HG02885 (cell line): ENCODE data around the gene PKIB.
A peak's percentile ranks its signal among the peaks of the same experiment; 100 is the strongest.

ENCODE experiments used
- ATAC-seq: cut with Tn5 transposase; IDR thresholded peaks from one replicate; pipeline ENCODE4 v1.9.1; 2021; ENCODE audit warnings: mild to moderate bottlenecking; ENCODE audit not compliant: unreplicated experiment, poor library complexity

The PKIB gene

DNA sequence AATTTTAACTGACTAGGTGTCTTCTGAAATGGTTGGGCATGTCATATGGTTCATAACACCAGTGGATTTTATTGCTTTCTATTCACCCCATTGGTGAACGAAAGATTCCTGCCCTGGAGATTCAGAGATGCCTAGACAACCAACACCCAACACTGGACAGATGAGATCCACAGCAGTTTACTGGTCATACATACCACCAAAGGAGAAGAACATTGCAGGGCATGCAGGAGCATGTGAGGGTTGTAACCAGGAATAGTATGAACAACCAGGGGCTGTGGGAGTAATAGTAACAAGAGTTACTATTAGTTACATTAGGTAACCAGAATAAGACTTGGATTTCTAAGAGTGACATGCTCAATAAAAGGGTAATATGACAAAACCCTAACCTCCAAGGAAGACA, 91.5 kb downstream of the PKIB start:
- no peak for ATAC-seq

DNA sequence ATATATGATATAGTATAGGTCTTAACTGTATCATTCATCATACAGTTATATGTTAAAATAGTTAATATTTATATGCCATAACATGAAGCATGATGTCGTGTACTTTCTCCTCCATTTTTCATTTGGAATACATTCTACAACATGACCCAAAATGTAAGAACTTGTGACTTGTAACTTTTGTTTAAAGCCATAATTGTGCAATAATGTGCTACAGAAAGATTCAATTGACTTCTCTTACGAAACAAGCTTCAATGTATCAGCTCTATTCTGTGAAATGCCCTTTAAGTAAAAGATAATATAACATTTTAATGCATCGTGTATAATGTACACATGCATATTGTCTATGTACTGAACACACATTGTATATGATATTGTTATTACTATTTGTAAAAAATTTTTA, 92.6 kb downstream of the PKIB start:
- ATAC-seq, result no peak

DNA sequence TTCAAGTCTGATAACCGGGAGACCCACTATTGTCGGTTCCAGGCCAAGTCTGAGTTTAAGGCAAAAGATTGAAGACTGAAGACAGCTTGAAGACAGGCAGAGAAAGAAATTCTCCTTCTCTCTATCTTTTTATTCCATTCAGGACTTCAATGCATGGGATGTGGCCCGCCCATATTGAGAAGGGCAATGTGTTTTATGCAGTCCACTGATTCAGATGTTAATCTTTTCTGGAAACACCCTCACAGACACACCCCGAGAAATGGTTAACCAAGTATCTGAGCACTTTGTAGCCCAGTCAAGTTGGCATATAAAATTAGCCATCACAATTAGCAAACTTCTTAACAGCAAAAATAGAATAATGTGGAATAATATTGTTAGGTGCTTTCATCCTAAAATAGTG, 93.9 kb downstream of the PKIB start:
- no peak for ATAC-seq

DNA sequence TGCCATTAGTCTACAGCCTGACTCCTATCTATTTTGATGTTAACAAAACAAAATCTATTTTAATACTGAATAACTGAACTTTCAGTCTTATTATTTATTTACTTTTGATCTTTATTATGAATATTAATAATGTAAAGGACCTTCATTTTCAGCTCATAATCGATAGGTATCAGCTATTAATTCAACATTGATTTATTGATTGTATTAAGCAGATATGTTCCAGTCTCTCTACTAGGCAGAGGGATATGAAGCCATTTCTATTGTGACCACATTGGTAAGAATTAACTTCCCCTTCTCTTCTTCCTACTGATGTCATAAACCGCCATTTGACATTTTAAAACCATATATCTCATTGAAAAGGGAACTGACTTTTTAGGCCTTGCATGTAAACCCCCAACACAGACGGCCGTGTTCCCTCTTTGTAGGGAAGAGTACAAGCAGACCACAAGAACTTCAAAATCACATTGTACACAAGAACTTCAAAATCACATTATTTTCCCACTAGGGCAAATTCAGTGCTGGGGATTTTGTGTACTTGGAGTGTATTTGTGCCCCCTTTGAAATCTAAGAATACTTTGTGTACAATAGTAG, 99.8 kb downstream of the PKIB start:
- ATAC-seq, result peak; percentile 90

DNA sequence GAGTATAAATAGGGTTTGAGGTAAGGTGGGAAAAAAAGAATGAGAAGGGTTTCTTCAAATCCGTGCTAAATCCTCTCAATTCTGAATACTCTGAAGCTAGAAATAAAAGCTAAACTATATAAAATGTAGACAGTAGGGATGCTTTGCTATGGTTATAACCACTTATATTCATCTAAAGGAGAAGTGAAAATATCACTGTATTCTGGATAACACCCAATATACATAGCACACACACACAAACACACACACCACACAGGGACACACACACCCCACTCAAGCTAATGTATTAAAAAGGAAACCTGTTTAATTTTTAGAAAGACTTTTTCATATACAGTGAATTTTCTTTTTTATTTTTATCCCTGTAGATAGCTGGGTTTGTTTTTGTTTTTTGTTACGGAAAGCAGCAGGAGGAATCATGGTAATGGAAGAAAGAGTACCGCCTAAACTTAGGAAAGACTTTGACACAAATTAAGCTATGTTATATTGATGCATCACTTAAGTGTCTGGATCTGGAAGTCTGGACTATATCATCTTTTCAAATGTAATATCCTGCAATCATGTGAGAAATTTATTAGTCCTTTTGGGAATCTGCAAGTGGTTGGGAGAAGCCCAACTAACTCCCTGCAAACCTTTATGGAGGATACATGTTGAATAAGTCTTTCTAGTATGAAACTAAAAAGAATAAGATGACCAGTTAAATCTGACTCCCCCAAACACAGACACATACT, 100.9 kb downstream of the PKIB start:
- no peak for ATAC-seq

DNA sequence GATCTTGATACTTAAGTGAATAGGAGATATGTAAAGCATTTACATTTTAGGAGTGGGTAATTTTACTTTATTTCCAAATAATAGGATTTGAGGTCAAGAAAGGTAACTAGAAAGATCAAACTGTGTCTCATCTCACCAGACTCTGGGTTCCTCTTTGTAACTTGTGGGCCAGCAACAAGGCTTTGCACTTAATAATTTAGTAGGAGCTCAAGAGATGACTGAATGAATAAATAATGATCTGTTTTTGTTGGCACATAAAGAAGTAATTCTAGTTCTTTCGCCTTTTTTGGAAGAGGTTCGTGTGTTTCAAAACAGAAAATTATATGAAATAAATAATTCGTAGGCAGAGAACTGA, 101.9 kb downstream of the PKIB start:
- no peak for ATAC-seq

DNA sequence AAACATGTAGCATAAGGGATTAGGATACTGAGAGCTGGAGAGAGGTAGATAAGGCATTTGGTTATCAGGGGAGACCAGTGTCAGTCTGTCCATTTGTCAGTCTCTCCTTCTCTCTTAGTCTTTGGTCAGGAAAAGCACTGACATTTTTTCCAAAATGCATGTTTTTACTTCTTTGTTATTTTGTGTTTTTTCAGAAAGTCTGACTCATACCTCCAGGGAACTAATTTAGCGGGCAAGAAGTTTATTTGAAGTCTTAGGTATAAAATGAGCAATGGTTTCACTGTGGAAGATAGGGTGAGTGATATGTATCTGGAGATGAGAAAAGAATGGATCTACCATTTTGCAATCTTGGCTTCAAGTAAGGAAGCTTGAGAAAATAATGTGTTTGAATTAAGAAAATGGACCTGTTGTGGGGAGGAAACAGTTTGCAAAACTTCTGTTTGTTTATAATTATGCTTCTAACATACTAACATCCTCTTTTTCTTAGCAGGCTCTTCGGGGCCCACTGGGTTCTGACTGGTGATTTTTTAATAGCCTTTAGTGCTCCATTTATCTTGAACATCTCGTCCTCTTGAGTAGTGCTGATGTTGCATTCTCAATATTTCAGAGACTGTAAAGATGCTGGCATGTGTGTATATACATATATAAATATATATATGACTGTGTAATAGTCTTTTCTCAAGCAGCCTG, 102.4 kb downstream of the PKIB start:
- no peak for ATAC-seq

DNA sequence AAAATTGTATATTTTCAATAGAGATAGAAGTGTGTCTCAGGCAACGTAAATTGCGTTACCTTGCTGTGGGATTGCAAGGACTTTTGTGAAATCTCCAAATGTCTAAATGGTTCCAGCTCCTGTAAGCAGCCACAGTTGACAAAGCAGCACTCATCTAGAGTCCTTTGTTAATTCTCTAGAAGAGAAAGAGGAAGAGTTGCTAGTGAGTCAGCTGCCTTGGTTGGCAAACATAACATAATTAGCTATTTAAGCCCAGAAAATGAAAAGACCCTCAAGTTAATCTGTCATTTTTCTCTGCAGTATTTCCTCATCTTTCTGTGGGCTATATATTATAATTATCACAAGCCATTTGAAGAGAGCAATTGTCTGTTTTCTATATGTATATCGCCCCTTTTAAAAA, 102.9 kb downstream of the PKIB start:
- ATAC-seq, result no peak

DNA sequence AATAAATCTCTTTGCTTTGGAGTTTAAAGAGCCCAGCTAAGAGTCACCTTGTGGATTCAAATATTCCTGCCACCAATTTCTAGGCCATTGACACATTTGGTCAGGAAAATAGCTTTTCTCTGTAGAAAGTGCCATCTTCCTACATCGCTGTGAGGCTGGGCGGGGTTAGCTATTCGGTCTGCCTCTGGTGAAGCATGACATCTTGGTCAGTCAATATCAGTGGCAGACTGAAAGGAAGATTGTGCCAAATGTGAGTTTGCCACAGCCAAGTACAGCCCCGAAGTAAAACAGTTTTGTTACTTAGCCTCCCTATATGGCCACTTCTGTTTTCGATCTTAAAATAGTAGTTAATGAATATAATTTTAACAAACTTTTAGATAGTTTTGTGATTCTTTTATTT, 103.9 kb downstream of the PKIB start:
- no peak for ATAC-seq

DNA sequence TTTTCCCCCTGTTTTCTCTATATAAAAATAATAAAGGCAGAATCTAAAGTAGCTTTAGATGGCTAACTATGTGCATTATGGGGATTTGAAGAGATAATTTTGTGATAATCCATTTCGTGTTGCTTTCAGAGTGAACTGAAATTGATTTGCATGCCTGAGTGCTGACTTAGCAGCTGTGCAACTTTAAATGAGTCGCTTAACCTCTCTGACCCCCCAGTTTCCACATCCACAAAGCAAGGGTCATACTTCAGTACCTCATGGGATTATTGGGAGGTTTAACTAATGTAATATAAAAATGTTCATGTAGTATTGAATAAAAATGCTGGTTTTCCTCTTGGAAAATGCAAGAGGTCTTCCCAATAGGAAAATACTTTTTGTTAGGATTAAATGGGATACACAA, 105.5 kb downstream of the PKIB start:
- no peak for ATAC-seq

DNA sequence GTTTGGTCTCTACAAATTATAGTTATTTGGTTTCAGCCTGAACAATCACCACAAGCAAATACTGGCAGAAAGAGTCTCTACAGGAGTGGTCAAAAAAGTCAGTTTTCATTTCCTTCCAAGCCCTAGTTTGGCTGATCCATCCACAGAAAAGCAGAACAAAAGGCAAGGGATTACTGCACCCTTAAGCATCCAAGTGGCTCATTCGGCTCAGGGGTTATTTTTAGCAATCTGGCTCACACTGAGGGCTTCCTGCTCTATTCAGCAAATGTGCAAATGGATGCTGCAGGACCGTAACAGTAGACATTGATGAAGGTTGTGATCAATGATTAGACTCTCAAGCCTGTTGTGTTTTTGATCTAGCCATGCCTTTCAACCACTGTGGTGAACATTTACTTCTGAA, 107.1 kb downstream of the PKIB start:
- no peak for ATAC-seq

DNA sequence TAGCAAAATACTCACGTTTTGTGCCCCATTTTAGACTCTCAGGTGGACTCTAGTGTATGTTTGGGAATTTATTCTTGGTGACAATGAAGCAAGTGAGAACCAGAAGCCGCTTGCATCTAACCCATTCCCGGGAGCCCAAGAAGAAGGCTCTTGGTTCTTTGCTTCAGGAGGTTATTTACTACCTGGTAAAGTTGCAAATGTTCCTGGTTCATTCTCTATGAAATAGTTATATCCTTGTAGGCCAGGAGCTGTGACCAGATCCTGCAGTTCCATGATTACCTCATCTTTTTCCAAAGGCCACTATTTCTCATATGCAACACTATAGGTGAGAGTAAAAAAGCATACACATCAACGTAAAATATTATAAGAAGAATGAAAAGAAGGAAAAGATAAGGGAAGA, 108.4 kb downstream of the PKIB start:
- no peak for ATAC-seq

DNA sequence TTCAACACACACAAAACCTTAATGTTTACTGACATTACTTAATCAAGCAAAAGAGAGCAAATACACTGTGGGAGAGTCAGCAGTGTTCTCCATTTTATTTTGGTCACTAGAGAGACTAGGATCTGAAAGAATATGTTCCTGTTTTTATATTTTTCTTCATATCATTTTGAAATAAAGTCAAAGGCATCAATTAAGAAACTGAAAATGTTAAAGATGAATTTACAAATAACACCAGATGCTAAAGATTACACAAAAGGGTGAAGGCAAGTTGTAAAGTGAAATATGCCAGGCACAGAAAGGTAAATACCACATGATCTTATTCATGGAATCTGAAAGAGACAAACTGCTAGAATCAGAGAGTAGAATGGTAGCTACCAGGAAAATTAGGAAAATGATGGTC, 109.0 kb downstream of the PKIB start:
- ATAC-seq, result no peak

DNA sequence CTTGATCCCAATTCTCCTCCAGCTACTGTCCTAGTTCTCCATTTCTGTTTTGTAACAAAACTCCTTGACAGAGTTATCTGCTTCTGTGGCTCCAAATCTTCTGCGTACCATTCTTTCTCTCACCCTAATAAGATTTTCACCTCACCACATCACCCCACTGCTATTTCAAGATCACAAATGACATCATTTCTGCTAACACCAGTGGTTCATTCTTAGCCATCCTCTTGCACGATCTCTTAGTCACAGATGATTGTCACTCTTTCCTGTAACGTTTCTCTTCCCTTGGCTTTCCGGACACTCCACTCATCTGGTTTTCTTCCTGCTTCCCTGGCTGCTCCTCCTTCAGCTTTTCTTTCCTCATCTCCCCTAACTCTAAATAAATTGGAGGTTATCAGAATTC, 112.5 kb downstream of the PKIB start:
- no peak for ATAC-seq

DNA sequence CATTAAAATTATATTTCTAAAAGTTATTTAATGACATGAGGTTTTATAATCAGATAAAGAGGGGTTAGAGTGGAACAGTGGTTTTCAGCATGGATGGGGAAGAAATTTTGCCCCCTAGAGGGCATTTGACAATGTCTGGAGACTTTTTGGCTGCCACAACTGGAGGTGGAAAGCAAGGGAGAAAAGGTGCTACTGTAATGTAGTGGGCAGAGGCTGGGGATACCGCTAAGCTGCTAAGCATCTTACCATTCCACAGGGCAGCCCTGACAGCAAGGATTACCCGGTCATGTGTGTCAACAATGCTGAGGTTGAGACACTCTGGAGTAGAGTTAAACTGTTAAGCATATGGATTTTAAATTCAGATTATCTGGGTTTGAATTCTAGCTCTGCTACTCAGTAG, 116.4 kb downstream of the PKIB start:
- ATAC-seq, result peak; percentile 53

DNA sequence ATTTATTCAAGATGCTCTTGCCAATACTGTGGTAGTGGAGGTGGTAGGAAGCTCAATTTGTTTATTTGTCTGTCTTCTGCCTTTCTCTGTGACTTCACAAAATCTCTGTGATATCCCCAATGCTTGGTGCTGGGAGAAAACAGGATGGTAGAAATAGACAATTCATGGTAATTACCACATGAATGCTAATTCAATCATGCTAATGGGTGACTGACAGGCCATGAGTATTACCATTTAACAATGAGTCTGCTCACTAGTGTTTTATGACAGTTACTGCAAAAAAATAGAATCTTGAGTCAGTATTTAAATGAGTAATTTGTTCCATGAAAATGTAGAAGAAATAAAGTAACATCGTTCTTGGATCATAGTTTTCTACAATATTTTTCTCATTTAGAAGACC, 117.0 kb downstream of the PKIB start:
- no peak for ATAC-seq

DNA sequence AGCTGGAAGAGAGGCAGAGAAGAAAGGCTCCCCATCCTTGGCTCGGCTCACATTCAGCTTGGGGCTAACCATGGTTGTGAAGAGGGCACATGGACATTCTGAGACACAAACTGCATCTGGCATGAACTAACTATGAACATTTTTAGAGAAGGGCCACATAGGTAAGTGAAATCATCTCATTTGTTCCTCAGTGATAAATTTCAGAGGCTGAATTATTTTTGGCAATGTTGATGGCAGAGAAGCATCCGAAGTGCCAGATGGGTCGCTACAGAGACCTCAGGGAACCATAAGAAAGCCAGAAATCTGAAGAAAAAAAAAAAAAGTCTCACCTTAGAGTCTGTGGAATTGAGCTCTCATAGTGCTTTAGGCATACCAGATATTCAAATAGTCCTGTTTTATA, 120.1 kb downstream of the PKIB start:
- no peak for ATAC-seq

DNA sequence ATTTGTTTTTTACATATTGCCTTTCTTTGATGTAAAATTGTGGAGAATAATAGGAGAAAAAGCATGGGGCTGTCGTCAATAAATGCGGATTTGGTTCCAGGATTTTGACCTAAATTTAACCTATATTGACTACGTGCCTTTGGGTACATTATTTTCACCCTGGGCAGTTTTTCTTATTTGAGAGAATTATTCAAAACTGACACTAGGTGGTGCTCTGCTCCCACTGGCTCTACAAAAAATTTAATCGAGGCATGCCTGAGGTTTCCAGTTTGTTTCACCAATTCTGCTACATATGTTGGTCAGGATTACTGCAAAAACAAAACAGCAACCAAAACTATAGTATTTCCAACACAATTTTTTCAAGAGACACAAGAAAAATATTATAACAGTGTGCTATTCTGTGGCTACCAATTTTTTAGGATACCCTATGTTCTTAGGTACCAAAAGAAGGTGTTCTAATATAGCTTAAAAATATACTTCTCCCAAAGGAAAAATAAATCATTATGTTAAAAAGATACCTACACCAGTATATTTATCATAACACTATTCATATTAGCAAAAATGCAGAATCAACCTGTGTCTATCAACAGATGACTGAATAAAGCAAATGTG, 120.7 kb downstream of the PKIB start:
- peak; percentile 63 for ATAC-seq

DNA sequence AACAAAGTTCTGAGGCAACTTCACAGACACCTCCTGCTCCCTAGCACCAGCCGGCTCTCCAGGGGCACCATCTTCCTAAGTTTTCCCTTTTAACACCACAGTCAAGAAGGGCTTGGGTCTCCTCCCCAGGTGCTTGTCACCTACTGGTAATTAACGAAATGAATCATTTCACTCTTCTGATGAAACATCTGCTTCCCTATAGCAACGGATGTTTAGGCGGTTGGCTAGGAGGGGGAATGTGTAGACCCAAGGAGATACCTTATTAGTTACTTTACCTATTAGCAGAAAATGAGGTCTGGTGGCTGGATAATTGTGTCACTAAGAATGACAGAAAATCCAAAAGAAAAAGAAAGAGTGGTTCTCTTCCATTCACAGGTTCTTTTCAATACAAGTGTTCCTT, 123.1 kb downstream of the PKIB start:
- ATAC-seq, result no peak

DNA sequence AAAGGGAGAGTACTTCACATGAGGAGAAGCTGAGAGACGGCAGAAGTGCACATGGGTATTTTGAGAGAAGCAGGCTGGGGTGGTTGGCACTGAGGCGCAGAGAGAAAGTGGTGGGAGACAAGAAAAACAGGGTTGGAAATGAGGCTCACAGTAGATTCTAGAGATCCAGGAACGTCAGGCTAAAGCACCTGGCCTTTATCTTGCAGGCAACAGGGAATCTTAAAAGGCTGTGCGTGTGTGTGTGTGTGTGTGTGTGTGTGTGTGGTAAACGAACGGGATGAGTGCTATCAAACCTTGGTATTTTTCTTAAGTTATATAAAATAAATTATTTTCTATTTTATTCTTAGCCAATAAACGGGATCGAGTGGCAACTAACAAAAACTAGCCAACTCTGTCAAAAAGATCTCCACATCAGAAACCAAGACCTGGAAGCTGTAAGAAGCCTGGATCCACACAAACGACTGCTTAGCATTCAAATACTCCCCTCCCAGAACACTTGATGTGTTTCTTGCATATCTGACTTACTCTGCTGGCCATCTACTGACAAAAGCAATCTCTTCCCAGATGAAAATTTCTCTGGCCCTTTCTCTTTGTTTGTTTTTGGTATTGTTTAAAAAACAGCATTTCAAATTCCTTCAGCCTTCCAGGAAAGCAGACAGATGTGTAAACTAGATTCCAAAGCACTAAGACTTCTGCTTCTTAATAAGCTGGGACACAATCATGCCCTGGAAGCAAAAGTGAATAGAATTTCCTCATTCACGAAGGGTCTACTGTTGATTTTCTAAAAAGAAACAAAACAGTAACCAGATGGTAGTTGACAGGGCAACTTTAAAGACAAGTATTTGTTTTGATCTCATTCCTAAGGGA, 124.6 kb downstream of the PKIB start:
- no peak for ATAC-seq

DNA sequence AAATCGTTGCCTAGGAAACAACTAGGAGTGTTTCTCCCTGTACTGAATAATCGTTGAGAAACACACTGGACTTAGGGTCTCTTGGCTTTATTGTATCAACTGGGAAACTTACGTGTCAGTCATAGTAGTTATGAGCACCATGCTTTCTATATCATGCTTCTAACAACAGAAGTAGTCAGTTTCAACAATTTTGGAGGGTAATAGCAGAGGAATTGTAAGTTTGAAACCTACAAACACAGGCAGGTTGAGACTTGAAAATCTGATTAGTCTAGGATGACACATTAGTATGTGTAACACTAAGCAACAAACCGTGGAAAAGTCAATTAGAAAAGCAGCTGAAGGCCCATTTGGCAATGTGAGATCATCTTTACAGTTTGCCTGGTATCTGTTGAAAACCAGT, 125.4 kb downstream of the PKIB start:
- no peak for ATAC-seq
